NCI-H146 treated with DMSO at 0.1 percent for 48 hours (cell line): ENCODE results near the gene TECTA.

Experiments used
- DNase-seq: peaks from one replicate; lab custom pipeline; 2025; ENCODE audit not compliant: unreplicated experiment; lab: John Stamatoyannopoulos, UW

The TECTA gene

DNA sequence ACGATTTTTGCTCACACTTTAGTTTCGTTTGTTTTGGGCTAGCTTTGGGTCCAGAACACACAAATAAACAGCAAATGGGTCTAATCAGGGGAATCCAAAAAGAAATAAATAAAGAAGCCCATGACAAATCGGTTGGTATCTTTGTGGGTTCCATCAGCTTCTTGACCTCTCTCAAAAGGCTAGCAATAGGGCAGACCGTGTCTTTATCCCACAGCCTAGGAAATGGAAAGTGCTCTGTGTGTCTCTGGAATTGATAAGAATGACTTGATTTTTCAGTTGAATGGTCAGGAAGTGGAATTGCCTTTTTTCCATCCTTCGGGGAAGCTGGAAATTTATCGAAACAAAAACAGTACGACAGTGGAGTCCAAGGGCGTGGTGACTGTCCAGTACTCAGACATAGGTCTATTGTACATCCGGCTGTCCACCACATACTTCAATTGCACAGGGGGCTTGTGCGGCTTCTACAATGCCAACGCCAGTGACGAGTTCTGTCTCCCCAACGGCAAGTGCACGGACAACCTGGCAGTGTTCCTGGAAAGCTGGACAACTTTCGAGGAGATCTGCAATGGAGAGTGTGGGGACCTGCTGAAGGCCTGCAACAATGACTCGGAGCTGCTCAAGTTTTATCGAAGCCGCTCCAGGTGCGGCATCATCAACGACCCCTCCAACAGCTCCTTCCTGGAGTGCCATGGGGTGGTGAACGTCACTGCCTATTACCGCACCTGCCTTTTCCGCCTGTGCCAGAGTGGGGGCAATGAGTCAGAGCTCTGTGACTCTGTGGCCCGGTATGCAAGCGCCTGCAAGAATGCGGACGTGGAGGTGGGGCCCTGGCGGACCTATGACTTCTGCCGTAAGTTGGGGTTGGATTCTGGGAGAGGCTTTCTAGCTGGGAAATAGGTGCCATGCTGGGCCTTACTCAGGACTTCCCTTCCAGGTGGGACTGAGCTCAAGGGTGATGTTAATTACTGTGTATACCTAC, 28.6 kb downstream of the TECTA start:
- DNase-seq = no peak

DNA sequence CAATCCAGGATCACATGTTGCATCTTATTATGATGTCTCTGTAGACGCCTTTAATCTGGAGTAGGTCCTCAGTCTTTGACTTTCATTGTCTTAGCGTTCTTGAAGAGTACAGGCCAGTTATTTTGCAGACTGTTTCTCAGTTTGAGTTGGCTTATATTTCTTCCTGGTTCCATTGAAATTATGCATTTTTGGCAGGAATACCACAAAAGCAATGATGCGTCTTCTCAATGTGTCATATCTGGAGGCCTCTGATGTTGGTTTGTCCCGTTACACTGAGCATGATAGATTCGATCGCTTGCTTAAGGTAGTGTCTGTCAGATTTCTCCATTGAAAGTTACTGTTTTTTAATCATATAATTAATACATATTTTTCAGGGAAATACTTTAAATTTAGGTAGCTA, 30.6 kb downstream of the TECTA start:
- no peak for DNase-seq

DNA sequence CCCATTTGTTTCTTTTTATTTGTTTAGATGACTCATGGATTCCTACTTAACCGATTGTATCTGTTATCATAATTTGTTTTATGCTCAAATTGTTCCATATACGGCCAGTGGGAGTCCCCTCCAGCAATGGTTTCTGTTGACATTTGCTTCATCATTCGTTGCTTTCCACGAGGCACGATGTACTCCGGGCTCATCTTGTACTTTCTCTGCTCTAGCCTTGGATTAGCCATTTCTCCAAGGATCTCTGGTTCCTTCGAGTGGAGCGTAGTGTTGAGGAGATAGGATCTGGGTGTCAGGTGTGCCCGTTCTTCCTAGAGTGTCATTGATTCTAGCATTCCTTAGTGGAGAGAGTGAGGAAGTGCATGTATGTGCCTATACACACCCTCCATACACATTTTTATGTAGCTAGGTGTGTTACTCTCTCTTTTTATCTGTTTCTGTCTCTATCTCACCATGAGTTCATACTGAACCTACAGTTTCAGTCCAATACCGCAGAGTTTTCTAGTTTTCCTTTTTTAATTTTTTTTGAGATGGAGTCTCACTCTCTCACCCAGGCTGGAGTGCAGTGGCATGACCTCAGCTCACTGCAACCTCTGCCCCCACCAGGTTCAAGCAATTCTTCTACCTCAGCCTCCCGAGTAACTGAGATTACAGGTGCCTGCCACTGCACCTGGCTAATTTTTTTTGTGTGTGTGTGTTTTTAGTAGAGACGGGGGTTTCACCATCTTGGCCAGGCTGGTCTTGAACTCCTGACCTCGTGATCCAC, 31.4 kb downstream of the TECTA start:
- DNase-seq = peak; percentile 69

DNA sequence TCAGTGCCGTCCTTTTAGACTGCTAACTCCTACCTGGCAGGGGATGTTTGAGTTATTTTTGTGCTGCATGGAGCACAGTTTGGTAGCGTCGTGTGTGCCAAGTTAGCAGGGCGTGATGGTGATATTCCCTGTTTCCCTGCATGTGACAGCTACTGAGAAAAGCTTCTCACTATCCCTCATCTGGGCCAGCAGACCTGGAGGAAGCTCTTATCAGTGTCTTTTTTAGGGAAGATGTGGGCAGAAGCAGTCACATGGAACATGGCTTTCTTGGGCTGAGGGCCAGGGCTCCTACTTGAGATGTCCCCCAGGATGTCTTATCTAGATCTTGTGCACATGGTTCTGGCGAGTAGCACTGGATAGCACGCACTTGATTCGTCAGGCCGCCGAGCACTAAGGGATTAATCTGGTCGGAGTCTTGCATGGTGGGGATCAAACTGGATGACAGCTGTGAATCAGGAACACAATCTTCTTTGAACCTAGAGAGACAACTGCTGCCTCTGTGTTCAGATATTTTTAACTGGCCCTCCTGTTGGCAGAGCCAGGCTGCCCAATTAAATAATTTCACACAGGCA, 33.8 kb downstream of the TECTA start:
- no peak for DNase-seq

DNA sequence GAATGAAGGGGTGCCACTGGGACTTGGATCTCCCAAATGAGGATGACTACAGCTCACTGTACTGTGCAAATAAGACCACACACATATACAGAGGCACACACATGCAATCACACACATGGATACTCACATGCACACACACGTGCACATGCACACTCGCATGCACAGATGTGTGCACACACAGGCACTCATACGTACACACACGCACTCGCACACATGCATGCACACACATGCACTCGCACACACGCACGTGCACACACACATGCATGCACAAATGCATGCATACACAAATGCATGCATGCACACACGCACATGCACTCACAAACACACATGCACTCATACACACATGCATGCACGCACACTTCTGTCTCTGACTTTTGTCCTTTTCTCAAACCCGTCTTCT, 36.0 kb downstream of the TECTA start:
- DNase-seq = no peak

DNA sequence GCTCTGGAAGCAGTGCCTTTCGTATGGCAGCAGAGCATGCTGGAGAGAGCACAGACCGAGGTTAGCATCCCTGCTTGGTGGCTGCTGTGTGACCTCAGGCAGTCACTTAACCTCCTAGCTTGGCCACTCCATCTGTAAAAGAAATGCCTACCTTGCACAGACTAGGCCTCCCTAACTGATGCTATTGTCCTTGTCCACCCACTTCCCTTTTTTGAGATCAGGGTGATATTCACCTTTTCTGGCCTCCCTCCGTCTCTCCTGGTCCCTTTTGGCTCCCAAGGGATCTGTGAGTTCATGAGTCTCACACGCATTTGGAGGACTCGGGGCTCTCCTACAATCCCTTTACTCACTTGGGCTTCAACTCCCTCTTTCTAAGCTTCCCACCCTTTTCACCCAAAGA, 37.2 kb downstream of the TECTA start:
- no peak for DNase-seq

DNA sequence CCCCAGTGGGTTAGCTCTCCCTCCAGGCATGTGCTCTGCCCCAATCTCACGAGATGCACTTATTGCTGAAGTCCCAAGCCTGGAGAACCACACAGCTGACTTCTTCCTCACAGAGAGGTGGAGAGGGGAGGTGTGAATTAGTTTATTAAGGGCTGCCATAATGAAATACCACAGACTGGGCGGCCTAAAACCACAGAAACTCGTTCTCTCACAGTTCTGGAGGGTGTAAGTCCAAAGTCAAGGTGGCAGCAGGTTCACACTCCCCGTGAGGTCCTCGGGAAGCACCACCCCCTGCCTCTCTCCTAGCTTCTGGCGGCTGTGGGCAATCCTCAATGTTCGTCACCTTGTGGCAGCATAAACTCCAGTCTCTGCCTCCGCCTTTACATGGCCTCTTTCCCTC, 39.3 kb downstream of the TECTA start:
- DNase-seq = no peak

DNA sequence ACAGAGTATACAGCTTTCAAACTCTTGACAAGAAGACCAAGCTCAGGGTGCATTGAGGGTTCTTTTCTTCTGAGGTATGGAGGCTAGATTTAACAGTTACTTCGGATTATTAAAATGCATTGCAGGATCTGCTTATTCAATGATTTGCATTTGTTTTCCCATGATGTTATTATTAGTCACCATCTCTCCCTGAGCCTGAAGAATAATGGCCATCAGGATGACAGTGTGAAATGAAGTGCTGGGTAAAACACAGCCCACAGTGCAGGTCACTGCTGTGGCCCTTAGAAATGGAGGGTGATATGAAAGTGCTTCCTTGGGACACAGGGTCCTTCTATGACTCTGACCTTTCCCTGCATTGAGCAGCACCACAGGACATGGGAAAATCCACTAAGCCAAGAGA, 40.0 kb downstream of the TECTA start:
- DNase-seq = no peak

DNA sequence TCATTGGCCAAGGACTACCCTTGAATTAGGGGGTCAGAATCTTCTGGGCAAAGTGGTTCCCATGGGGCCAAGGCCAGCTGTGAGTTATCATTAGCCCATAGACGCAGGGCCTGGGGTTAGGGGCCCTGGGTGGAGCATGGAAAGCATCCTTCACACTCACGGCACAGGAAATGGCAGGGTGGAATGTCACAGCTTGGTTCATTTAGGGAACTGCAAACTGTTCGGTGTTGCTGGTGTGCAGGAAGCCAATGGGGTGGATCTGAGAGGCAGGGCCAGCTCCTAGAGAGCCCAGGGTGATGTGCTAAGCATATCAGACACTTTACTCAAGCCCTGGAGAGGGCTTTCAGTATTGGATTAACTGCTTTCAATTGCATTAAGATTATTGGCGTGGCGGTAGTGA, 42.9 kb downstream of the TECTA start:
- DNase-seq = no peak

DNA sequence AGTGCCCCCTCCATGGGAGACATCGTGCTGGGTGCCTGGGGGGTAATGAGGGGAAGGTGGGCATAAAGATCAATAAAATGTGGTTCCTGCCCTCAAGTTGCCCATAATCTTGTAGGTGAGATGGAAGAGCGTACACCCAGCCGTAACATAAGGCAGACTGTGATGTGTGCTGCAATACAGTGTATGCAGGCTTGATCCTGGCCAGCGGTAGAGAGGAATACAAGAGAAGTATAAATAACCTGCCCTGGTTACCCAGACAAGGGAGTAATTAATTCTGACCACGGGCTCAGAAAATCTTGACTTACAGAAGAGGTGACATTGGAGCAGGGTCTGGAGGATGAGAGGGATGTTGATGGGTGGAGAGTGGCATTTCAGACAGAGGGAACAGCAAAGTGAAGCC, 43.7 kb downstream of the TECTA start:
- no peak for DNase-seq

DNA sequence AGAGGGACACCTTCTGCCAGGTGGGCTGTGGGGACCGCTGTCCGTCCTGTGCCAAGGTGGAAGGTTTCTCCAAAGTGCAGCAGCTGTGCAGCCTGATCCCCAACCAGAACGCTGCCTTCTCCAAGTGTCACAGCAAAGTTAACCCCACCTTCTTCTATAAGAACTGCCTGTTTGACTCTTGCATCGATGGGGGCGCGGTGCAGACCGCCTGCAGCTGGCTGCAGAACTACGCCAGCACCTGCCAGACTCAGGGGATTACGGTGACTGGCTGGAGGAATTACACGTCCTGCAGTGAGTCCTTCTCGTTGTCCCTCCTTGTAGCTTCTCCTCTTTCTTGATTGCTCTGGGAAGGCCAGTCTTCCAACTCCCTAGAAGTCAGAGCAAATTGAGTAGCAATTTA, 44.8 kb downstream of the TECTA start:
- DNase-seq = no peak

DNA sequence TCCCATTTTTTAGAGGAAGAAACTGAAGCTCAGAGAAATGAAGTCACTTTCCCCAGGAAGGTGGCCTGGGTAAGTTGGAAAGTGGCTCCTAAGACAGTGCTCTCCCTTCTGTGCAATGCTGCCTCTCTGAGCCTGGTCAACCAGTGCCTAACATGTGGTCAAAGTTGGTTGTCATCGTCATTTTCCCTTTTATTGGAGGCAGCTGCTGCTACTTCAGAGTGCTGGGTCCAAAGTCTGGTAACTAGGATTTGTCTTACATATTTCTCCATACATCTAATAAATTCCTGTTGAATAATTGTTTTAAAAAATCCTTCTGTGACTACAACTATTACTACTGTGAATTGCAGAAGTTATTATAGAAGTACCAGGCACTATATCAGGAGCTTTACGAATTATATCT, 48.1 kb downstream of the TECTA start:
- no peak for DNase-seq

DNA sequence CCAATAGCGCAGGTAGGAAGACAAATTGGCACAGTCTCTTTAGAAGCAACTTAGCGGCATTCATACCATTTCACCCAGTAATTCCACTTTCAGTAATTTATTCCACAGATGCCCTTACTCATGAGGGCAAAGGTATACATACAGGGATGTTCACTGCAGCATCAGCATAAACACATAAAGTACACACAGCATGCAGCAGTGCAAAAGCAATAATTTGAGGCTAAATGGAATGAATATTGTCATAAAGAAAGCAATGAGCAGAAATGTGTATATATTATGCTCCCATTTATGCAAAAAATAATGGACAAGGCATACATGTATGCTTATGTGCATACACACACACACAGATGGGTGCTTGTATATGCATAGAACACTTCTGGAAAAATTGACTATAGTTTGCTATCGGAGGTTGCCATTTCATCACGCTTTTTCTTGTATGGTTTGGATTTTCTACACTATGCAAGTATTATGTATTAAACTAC, 50.2 kb downstream of the TECTA start:
- no peak for DNase-seq

DNA sequence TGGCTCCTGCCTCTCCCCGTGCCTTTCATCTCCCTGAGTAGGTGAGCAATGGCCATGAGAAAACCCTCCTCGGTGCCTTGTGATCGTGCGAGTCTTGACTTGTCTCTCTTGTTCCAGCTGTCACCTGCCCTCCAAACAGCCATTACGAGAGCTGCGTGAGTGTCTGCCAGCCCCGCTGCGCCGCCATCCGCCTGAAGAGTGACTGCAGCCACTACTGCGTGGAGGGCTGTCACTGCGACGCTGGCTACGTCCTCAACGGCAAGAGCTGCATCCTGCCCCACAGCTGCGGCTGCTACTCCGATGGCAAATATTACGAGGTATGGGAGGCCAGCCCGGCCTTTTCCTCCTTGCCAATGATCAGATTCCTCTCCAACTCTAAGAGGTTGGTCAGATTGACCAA, 51.7 kb downstream of the TECTA start:
- peak; percentile 83 for DNase-seq

DNA sequence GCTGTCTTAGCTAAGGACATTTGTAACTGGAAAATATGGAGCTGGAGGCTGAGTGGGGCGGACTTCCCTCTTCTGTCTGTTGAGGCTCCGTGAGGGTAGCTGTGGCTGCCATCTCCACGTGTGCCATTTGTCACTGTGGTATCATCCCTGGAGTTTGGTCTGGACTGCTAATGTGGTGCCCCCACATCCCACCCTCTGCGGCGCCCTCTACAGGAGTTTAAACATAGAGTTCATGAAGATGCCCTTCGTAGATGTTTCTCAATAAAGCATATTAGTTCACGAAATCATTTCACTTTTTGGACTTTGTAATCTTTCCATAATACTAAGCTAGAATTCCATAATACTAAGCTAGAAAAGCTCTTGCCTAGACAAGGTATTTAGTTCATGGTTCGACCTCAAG, 52.4 kb downstream of the TECTA start:
- no peak for DNase-seq

DNA sequence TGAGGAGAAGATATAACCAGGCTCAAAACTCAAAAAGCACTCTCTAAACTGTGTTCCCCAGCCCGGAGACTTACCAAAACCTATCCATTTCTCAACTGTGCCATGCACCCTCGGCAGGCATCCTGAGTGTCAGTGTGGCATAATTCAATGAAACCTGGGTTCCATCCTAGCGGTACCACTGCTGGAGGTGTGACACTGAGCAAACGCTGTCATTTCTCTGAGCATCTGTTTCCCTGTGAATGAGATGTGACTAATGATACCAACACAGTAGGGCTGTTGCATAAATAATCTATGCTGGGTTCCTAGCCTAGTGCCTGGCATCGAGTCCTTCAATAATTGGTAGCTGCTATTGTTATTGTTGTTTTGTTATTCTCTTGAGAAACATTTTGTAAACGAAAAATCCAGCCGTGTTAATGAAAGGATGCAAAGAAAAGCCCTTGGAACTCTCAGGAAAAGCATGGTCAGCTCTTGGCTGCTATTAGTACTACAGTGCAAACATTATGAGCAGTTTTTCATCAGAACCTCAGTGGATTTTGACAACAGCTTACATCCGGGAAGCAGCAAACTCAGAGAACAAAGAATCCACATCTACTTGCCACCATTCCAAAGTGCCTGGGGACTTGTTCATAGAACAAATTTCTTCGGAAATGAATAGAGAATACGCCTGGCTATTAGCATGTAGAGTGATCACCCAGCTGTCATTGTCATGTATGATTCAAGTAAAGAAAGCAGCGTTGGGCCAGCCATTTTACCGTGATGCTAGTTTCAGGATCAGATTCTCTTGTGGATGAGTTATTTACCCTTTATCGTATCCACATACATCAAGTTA, 53.7 kb downstream of the TECTA start:
- no peak for DNase-seq

DNA sequence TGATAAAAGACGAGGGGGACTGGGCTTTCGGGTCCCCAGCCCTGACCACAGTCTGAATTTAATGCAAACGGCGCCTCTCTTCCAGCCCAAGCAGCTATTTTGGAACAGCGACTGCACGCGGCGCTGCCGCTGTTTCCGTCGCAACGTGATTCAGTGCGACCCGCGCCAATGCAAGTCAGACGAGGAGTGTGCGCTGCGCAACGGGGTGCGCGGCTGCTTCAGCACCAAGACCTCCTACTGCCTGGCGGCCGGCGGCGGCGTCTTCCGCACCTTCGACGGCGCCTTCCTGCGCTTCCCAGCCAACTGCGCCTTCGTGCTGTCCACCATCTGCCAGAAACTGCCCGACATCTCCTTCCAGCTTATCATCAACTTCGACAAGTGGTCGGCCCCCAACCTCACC, 56.7 kb downstream of the TECTA start:
- no peak for DNase-seq

DNA sequence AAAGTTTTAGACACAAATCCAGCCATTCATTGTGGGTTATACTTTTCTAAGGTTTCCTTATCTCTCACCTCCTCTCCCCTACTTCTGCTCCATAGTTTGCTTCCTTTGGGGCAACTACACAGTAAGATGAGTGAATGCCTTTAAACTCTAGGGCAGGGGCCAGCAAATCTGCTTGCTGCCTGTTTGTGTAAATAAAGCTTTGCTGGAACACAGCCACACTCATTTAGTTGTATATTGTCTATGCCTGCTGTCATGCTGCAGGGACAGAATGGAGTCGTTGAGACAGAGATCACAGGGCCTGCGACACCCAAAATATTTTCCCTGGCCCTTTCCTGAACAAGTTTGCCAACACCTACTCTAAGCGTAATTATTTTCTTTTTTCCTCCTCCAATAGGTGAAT, 58.7 kb downstream of the TECTA start:
- DNase-seq = no peak

DNA sequence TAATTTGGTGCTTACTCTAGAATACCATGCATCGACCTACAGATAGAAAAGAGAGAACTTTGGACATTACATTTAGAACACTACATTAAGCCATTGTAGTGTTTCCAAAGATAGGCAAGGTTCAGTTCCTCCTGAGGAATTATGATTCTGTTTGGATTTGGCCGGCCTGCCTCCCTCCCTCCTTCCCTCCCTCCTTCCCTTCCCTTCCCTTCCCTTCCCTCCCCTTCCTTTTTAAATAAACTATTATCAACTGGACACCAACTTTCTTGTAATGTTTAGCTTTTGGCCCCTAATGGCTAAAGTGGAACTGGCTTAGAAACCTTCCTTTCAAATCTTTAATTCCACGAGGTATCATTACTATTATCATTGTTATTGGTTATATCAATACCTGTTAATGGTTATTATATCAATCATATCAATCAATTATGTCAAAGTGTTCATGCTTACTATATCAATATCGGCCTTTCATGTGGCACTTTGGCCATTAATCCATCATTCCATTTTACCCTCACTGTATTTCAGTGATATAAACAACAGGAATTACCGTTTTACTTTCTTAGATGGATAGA, 60.4 kb downstream of the TECTA start:
- no peak for DNase-seq

DNA sequence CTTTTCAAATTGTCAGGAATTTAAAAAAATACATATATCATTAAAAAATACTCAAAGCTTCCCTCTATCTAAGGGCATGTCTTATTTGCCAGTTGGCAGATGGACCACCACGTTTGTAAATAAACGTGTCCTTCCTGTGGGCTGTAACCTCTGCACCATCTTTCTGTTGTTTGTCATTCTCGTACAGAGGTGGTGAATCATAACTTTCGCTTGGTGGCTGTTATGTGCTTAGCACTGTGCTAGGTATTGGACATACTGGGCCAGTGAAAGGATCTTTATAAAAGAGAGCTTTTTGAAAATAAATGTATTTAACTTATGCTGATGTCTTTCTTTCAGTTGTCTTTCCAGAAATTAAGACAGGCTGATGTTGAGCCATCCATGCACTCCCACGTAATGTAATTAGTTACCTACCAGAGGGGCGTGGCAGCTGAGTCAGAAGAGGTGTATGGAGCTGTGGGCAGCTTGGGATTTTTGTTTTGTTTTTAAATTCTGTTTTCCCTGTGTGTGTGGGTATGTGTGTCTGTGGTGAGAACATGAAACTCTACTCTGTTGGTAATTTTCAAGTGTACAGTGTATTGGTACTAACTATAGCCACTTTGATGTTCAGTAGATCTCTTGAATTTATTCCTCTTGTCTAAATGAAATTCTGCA, 62.7 kb downstream of the TECTA start:
- DNase-seq = no peak
